Measurements from ENCODE around the gene CCDC102A.
"Not testable (repeated sequence)": the region's sequence is repeated elsewhere in the genome, so short reads cannot be mapped to it uniquely, and the experiment has no call there.

The CCDC102A gene

DNA sequence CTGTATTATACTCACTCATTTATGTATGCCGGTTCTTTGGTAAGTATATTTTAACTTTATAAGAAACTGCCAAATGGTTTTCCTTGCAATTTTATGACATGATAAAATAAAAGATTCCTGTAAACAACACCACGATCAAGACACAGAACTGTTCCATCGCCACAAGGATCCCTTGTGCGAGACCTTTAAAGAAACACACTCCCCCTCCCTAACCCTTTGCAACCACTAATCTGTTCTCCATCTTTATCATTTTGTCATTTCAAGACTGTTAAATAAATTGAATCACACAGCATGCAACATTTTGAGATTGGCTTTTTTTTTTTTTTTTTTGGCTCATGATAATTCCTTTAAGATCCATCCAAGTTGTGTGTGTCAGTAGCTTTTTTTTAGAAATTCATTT is 12.0 kb upstream of the CCDC102A start:
- no peak overlapping the region for H3K4me3 ChIP-seq (ENCODE audit: low read depth, low read length)
- H3K27ac ChIP-seq (ENCODE audit: low read depth, low read length) = no peak overlapping the region
- H3K9ac ChIP-seq (ENCODE audit: low read depth, low read length) = no peak overlapping the region
- H3K9me3 ChIP-seq (ENCODE audit: control insufficient read depth, insufficient read depth, low read length) = no peaks in the 10 kb centered on the region
- H3K36me3 ChIP-seq (ENCODE audit: control insufficient read depth, insufficient read depth, low read length) = no peaks in the 10 kb centered on the region
- H3K4me1 ChIP-seq (ENCODE audit: control insufficient read depth, insufficient read depth, low read length) = no peaks in the 10 kb centered on the region
- no peaks in the 10 kb centered on the region for H3K27me3 ChIP-seq (ENCODE audit: control insufficient read depth, insufficient read depth, low read length)

DNA sequence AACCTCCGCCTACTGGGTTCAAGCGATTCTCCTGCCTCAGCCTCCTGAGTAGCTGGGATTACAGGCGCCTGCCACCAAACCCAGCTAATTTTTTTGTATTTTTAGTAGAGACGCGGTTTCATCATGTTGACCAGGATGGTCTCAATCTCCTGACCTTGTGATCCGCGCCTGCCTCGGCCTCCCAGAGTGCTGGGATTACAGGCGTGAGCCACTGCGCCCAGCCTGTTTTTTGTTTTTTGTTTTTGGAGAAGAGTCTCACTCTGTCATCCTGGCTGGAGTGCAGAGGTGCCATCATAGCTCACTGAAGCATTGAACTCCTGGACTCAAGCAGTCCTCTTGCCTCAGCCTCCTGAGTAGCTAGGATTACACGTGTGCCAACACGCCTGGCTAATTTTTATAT is 11.2 kb upstream of the CCDC102A start:
- not testable (repeated sequence) for H3K9me3 ChIP-seq (ENCODE audit: control insufficient read depth, insufficient read depth, low read length); H3K4me1 ChIP-seq (ENCODE audit: control insufficient read depth, insufficient read depth, low read length); H3K27ac ChIP-seq (ENCODE audit: low read depth, low read length); H3K27me3 ChIP-seq (ENCODE audit: control insufficient read depth, insufficient read depth, low read length); H3K9ac ChIP-seq (ENCODE audit: low read depth, low read length); H3K36me3 ChIP-seq (ENCODE audit: control insufficient read depth, insufficient read depth, low read length); H3K4me3 ChIP-seq (ENCODE audit: low read depth, low read length)

DNA sequence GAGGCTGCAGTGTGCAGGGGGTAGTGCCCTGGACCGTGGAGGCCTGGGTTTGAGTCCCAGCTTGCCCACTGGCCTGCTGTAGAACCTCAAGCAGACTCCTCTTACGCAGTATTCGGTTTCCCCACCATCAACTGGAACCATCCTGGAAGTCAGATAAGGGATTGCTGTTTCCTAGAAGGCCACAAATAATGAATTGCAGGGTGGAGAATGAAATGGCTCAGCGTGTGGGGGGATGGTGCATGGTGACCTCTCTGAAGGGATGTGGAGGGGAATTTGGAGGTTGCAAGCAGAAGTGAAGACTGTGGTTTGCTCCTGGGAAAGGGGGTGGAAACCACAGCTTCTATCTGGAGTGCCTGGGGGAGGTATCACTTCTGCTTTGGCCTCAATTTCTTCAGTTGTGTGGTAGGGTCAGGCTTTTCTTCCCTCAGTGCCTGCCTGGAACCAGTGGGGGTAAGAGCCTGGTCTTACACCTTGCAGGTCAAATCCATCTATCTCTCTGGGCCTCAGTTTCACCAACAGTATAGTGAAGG is 7.8 kb upstream of the CCDC102A start:
- Histone ChIP-seq H3K4me3 (ENCODE audit: low read depth, low read length) (no peak overlapping the region), H3K9ac (ENCODE audit: low read depth, low read length) (no peak overlapping the region), H3K4me1 (ENCODE audit: control insufficient read depth, insufficient read depth, low read length) (no peaks in the 10 kb centered on the region), H3K27me3 (ENCODE audit: control insufficient read depth, insufficient read depth, low read length) (peaks cover under 1% of the 10 kb centered on the region), H3K36me3 (ENCODE audit: control insufficient read depth, insufficient read depth, low read length) (no peaks in the 10 kb centered on the region), H3K27ac (ENCODE audit: low read depth, low read length) (no peak overlapping the region), H3K9me3 (ENCODE audit: control insufficient read depth, insufficient read depth, low read length) (no peaks in the 10 kb centered on the region)

DNA sequence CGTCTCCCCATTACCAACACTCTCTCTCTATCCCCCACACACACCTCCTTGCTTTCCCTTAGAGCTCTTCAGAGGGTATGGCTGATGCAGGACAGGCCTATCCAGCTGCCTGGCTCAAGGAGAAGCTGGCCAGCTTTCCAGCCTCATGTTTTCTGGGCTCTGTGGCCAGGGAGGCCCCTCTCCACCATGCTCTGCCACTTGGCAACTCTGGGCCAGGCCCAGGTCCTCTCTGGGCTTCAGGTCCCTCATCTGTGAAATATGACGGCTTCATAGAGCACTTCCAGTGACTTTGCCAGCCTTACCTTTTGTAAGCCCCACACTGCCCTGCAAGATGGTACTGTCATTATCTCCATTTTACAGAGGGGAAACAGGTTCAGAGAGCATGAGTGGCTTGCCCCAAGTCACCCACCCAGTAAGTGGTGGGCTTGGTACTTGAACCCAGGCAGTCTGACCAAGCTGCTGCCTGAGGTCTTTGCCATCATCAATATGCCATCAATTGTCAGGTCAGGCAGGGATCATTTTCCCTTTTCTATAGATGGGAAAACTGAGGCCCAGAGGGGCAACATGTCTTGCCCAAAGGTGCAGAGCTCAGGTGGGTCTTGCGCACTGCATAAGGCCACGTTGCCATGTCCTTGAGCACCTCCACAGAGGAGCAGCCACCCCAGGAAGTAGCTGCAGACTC is 5.5 kb upstream of the CCDC102A start:
- H3K4me3 ChIP-seq (ENCODE audit: low read depth, low read length) = no peak overlapping the region
- H3K27me3 ChIP-seq (ENCODE audit: control insufficient read depth, insufficient read depth, low read length) = peaks cover 10% of the 10 kb centered on the region
- H3K9me3 ChIP-seq (ENCODE audit: control insufficient read depth, insufficient read depth, low read length) = no peaks in the 10 kb centered on the region
- H3K4me1 ChIP-seq (ENCODE audit: control insufficient read depth, insufficient read depth, low read length) = peaks cover 15% of the 10 kb centered on the region
- no peak overlapping the region for H3K27ac ChIP-seq (ENCODE audit: low read depth, low read length)
- H3K9ac ChIP-seq (ENCODE audit: low read depth, low read length) = no peak overlapping the region
- no peaks in the 10 kb centered on the region for H3K36me3 ChIP-seq (ENCODE audit: control insufficient read depth, insufficient read depth, low read length)

DNA sequence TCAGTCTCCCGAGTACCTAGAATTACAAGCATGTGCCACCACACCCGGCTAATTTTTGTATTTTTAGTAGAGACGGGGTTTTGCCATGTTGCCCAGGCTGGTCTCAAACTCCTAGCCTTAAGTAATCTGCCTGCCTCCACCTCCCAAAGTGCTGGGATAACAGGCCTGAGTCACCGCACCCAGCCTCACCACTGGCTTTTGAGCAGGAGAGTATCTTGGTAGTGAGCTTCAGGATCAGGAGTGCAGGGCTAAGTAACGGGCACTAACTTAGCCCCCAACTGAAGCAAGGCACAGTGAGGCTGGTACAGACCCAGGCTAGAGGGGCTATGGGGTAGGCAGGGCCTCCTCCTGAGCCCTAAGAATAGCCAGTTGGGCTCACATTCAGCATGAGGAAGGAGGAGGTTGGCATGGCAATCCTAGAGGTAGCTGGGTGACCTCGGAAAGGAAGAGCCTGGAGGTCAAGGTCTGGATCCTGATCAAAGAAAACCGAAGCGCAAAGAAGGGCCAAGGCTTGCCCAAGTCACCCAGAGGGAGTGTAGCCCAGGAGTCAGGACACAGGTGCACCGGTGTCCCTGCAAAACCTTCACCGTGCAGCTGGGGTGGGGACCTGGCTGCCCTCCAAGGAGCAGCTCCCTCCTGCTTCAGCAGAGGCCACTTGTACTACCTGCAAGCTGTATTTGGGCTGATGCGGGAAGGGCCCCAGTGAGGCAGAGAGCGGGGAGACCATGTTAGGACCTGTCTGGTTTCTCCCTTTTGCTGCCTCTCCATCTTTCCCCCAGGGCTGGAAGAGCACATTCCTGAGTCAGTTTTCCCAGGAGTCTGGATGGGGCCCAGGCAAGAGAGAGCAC is 4.8 kb upstream of the CCDC102A start:
- H3K9ac ChIP-seq (ENCODE audit: low read depth, low read length) = no peak overlapping the region
- H3K4me3 ChIP-seq (ENCODE audit: low read depth, low read length) = no peak overlapping the region
- H3K36me3 ChIP-seq (ENCODE audit: control insufficient read depth, insufficient read depth, low read length) = no peaks in the 10 kb centered on the region
- no peaks in the 10 kb centered on the region for H3K9me3 ChIP-seq (ENCODE audit: control insufficient read depth, insufficient read depth, low read length)
- H3K27me3 ChIP-seq (ENCODE audit: control insufficient read depth, insufficient read depth, low read length) = peaks cover 10% of the 10 kb centered on the region
- no peak overlapping the region for H3K27ac ChIP-seq (ENCODE audit: low read depth, low read length)
- H3K4me1 ChIP-seq (ENCODE audit: control insufficient read depth, insufficient read depth, low read length) = peaks cover 15% of the 10 kb centered on the region

DNA sequence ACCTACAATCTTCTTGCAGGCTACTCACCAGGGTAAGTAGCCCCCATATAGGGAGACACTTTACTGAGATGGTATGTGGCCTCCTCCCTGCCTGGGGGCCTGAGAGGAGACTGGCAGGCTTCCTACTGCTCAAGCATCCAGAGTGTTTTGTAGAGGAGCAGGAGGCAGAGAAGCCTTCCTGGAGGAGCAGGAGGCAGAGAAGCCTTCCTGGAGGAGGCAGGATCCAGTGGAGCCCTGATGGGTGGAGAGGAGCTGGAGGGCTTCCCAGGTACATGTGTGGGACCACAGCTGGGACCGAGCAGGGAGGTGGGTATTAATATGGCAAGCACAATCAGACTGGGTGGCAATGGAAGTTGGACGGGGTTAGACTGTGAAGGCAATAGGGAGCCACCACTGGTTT is 4.0 kb upstream of the CCDC102A start:
- Histone ChIP-seq H3K27ac (ENCODE audit: low read depth, low read length) (no peak overlapping the region), H3K4me1 (ENCODE audit: control insufficient read depth, insufficient read depth, low read length) (peaks cover 16% of the 10 kb centered on the region), H3K27me3 (ENCODE audit: control insufficient read depth, insufficient read depth, low read length) (peaks cover 10% of the 10 kb centered on the region), H3K4me3 (ENCODE audit: low read depth, low read length) (no peak overlapping the region), H3K36me3 (ENCODE audit: control insufficient read depth, insufficient read depth, low read length) (no peaks in the 10 kb centered on the region), H3K9me3 (ENCODE audit: control insufficient read depth, insufficient read depth, low read length) (no peaks in the 10 kb centered on the region), H3K9ac (ENCODE audit: low read depth, low read length) (no peak overlapping the region)

DNA sequence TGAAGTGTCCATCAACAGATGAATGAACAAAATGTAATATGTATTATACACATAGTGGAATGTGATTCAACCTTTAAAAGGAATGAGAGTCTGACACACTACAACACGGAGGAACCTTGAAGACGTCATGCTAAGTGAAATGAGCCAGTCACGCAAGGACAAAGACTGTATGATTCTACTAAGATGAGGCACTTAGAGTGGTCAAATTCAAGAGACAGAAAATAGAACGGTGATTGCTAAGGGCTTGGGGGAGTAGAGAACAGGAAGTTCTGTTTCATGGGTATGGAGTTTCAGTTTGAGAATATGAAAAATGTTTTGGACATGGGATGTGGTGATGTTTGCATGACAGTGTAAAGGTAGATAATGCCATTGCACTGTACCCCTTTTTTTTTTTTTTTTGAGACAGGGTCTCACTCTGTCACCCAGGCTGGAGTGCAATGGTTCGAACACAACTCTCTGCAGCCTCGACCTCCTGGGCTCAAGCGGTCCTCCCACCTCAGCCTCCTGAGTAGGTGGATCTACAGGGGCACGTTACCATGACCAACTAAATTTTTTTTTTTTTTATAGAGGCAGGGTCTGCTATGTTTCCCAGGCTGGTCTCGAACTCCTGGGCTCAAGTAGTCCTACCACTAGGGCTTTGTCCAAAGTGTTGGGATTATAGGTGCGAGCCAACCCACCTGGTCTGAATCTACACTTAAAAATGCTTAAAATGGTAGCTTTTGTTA is 2.9 kb upstream of the CCDC102A start:
- Histone ChIP-seq H3K9me3 (ENCODE audit: control insufficient read depth, insufficient read depth, low read length) (no peaks in the 10 kb centered on the region), H3K36me3 (ENCODE audit: control insufficient read depth, insufficient read depth, low read length) (0 out of 2 replicates have a peak, but pooled peaks cover 3% of the 10 kb centered on the region), H3K27ac (ENCODE audit: low read depth, low read length) (no peak overlapping the region), H3K4me1 (ENCODE audit: control insufficient read depth, insufficient read depth, low read length) (peaks cover 18% of the 10 kb centered on the region), H3K9ac (ENCODE audit: low read depth, low read length) (no peak overlapping the region), H3K4me3 (ENCODE audit: low read depth, low read length) (no peak overlapping the region), H3K27me3 (ENCODE audit: control insufficient read depth, insufficient read depth, low read length) (peaks cover 10% of the 10 kb centered on the region)

DNA sequence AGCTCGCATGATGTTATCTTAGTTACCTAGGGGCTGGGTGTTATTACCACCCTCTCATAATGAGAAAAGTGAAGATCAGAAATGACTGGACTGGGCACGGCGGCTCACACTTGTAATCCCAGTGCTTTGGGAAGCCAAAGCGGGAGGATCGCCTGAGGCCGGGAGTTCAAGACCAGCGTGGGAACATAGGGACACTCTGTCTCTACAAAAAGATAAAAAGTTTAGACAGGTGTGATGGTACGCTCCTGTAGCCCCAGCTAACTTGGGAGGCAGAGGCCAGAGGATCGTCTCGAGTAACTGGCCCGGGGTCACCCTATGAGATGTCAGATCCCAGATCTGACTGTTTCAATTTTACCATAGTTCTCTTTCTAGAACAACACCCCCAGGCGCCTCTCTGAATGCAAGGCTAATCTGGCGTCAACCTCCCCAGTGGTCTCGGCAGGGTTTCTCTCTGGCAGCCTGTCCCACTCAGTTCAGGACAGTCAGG is 1.9 kb upstream of the CCDC102A start:
- Histone ChIP-seq H3K27ac (ENCODE audit: low read depth, low read length) (no peak overlapping the region), H3K36me3 (ENCODE audit: control insufficient read depth, insufficient read depth, low read length) (0 out of 2 replicates have a peak, but pooled peaks cover 3% of the 10 kb centered on the region), H3K4me3 (ENCODE audit: low read depth, low read length) (no peak overlapping the region), H3K9ac (ENCODE audit: low read depth, low read length) (no peak overlapping the region), H3K4me1 (ENCODE audit: control insufficient read depth, insufficient read depth, low read length) (peaks cover 23% of the 10 kb centered on the region), H3K9me3 (ENCODE audit: control insufficient read depth, insufficient read depth, low read length) (no peaks in the 10 kb centered on the region), H3K27me3 (ENCODE audit: control insufficient read depth, insufficient read depth, low read length) (peaks cover 10% of the 10 kb centered on the region)

DNA sequence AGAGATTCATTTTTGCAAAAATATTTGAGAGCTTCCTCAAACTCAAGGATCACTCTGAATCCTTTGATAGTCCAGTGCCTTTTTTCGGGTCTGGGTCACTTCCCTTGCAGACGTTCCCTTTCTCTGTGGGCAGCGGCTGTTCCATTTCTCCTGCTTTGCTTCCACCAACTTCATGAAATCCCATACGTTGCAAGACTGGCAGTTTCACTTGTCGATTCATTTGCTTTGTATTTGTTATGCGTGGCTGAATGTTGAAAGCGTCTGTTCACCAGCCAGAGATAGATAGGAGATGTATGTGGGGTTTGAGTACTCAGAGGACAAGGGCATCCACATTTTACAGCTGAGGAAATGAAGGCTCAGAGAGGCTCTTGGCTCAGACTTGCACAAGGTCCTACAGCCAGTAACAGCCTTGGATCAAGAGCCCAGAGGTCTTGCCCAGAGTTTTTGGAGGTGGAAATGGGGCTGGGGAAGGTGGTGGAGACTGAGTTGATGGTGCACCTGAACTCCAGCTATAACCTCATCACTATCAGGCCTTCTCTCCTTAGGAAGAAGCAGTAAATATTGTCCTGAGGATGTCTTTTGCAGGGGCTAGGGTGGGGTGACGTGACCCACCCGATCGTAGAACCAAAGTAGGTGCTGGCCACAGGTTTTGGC is 1.3 kb upstream of the CCDC102A start:
- H3K27ac ChIP-seq (ENCODE audit: low read depth, low read length) = peak overlapping the region; percentile 97
- H3K9me3 ChIP-seq (ENCODE audit: control insufficient read depth, insufficient read depth, low read length) = no peaks in the 10 kb centered on the region
- peak overlapping the region; percentile 73 for H3K4me3 ChIP-seq (ENCODE audit: low read depth, low read length)
- 0 out of 2 replicates have a peak, but pooled peaks cover 3% of the 10 kb centered on the region for H3K36me3 ChIP-seq (ENCODE audit: control insufficient read depth, insufficient read depth, low read length)
- H3K27me3 ChIP-seq (ENCODE audit: control insufficient read depth, insufficient read depth, low read length) = peaks cover 10% of the 10 kb centered on the region
- H3K4me1 ChIP-seq (ENCODE audit: control insufficient read depth, insufficient read depth, low read length) = peaks cover 27% of the 10 kb centered on the region
- no peak overlapping the region for H3K9ac ChIP-seq (ENCODE audit: low read depth, low read length)

DNA sequence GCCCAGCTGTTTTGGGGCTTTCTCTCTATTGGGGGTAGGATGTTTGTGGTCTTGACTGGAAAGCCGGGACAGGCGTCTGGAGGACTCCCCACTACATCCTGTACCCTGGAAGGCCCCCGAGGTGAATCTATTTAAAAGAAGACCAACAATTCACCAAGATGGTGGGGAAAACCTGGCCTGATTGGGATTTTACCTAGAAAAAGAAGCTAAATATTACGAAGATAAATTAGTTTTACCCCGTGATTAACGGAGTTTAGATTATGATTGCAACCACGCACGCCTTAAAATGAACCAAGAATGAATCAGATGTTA is 779 bp upstream of the CCDC102A start:
- H3K27me3 ChIP-seq (ENCODE audit: control insufficient read depth, insufficient read depth, low read length) = peaks cover 10% of the 10 kb centered on the region
- H3K36me3 ChIP-seq (ENCODE audit: control insufficient read depth, insufficient read depth, low read length) = peaks cover 6% of the 10 kb centered on the region; the same call in 1 of the 2 replicates
- H3K27ac ChIP-seq (ENCODE audit: low read depth, low read length) = peak overlapping the region; percentile 97
- no peaks in the 10 kb centered on the region for H3K9me3 ChIP-seq (ENCODE audit: control insufficient read depth, insufficient read depth, low read length)
- peaks cover 33% of the 10 kb centered on the region for H3K4me1 ChIP-seq (ENCODE audit: control insufficient read depth, insufficient read depth, low read length)
- peak overlapping the region; percentile 73 for H3K4me3 ChIP-seq (ENCODE audit: low read depth, low read length)
- peak overlapping the region; percentile 84; the same call in 1 of the 2 replicates for H3K9ac ChIP-seq (ENCODE audit: low read depth, low read length)

Data from HUES48 (cell line).